Measurements from ENCODE around the gene GAS6. TPM values are rescaled to one million over a fixed set of nuclear protein-coding genes. Genes with fewer than 3 reads are reported as not detected.

The GAS6 gene
- total RNA-seq, 1 donor from 2014 or later: 14.8 TPM

DNA sequence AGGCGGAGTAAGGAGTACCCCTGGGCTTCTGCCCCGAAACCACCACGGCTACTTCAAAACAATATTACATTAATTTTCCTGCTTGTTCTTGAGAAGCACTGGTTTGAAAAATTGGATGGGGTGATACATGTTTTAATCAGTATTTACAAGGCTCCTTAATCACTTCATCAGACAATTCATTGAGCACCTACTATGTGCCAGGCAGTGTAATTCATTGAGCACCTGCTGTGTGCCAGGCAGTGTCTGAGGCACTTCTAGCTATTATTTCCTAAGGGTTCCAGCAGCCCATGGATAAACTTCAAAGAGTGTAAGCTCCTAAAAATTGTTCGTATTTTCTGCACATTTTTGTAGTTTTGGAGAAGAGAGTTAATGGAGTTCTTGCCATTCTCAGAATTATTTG, 1.6 kb upstream of the GAS6 start:
- Mint-ChIP-seq H3K27ac (ENCODE audit: unreplicated experiment) (no peak overlapping the region), H3K4me1 (ENCODE audit: unreplicated experiment) (peaks cover 18% of the 10 kb centered on the region), H3K9me3 (ENCODE audit: unreplicated experiment) (no peaks in the 10 kb centered on the region), H3K27me3 (ENCODE audit: unreplicated experiment) (peaks cover 41% of the 10 kb centered on the region), H3K4me3 (ENCODE audit: unreplicated experiment) (peak overlapping the region; percentile 49), H3K36me3 (ENCODE audit: unreplicated experiment) (no peaks in the 10 kb centered on the region)
- TF ChIP-seq, protein P1, sequence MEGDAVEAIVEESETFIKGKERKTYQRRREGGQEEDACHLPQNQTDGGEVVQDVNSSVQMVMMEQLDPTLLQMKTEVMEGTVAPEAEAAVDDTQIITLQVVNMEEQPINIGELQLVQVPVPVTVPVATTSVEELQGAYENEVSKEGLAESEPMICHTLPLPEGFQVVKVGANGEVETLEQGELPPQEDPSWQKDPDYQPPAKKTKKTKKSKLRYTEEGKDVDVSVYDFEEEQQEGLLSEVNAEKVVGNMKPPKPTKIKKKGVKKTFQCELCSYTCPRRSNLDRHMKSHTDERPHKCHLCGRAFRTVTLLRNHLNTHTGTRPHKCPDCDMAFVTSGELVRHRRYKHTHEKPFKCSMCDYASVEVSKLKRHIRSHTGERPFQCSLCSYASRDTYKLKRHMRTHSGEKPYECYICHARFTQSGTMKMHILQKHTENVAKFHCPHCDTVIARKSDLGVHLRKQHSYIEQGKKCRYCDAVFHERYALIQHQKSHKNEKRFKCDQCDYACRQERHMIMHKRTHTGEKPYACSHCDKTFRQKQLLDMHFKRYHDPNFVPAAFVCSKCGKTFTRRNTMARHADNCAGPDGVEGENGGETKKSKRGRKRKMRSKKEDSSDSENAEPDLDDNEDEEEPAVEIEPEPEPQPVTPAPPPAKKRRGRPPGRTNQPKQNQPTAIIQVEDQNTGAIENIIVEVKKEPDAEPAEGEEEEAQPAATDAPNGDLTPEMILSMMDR (IDR thresholded peaks at IDR 0.05): no peak
- DNase-seq (ENCODE audit: extremely low spot score, unreplicated experiment): peak; percentile 27

DNA sequence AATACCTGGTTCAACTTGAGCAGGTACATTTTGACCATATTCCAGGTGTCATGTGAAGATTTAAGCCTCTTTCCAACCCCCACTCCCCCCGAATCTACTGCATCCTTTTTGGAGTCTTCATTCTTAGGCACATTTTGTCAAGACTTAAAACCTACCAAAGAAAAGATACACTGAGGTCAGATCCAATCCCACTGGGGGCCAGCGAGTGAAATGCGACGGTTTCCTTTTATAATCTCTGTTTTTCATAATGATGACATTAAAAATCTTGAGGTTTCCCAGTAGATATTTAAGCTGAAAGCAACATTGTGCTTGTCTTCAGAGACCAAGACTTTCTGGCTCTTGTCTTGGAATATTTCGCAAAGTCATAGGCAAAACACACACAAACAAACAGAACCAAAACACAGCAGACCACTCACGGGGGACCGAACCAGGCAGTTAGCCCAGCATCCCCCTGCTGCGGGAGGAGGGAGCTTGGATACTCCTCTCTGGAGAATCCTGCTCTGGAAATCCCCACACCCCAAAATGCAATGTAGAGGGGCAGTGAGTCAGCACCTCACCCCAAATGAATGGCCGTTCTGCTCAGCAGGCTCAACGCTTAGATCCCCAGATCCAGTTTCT, 506 bp upstream of the GAS6 start:
- Mint-ChIP-seq H3K4me3 (ENCODE audit: unreplicated experiment) (peak overlapping the region; percentile 69), H3K36me3 (ENCODE audit: unreplicated experiment) (no peaks in the 10 kb centered on the region), H3K27me3 (ENCODE audit: unreplicated experiment) (peaks cover 32% of the 10 kb centered on the region), H3K27ac (ENCODE audit: unreplicated experiment) (no peak overlapping the region), H3K4me1 (ENCODE audit: unreplicated experiment) (peaks cover 21% of the 10 kb centered on the region), H3K9me3 (ENCODE audit: unreplicated experiment) (no peaks in the 10 kb centered on the region)
- TF ChIP-seq, protein P1 (IDR thresholded peaks at IDR 0.05): no peak
- DNase-seq (ENCODE audit: extremely low spot score, unreplicated experiment): peak; percentile 57

GRCh38 chr13:113862931-113863523, 849 bp downstream of the GAS6 start:
- Mint-ChIP-seq H3K27ac (ENCODE audit: unreplicated experiment) (no peak overlapping the region), H3K4me1 (ENCODE audit: unreplicated experiment) (peaks cover 21% of the 10 kb centered on the region), H3K27me3 (ENCODE audit: unreplicated experiment) (peaks cover 20% of the 10 kb centered on the region), H3K9me3 (ENCODE audit: unreplicated experiment) (no peaks in the 10 kb centered on the region), H3K4me3 (ENCODE audit: unreplicated experiment) (peak overlapping the region; percentile 65), H3K36me3 (ENCODE audit: unreplicated experiment) (no peaks in the 10 kb centered on the region)
- DNase-seq (ENCODE audit: extremely low spot score, unreplicated experiment): no peak
- TF ChIP-seq, protein P1 (IDR thresholded peaks at IDR 0.05): no peak

GRCh38 chr13:113862191-113862930, 1.5 kb downstream of the GAS6 start:
- peak; percentile 81 for DNase-seq (ENCODE audit: extremely low spot score, unreplicated experiment)
- Mint-ChIP-seq H3K4me1 (ENCODE audit: unreplicated experiment) (peaks cover 21% of the 10 kb centered on the region), H3K9me3 (ENCODE audit: unreplicated experiment) (no peaks in the 10 kb centered on the region), H3K27me3 (ENCODE audit: unreplicated experiment) (peaks cover 13% of the 10 kb centered on the region), H3K36me3 (ENCODE audit: unreplicated experiment) (no peaks in the 10 kb centered on the region), H3K4me3 (ENCODE audit: unreplicated experiment) (peak overlapping the region; percentile 65), H3K27ac (ENCODE audit: unreplicated experiment) (no peak overlapping the region)
- TF ChIP-seq, protein P1 (IDR thresholded peaks at IDR 0.05): no peak

DNA sequence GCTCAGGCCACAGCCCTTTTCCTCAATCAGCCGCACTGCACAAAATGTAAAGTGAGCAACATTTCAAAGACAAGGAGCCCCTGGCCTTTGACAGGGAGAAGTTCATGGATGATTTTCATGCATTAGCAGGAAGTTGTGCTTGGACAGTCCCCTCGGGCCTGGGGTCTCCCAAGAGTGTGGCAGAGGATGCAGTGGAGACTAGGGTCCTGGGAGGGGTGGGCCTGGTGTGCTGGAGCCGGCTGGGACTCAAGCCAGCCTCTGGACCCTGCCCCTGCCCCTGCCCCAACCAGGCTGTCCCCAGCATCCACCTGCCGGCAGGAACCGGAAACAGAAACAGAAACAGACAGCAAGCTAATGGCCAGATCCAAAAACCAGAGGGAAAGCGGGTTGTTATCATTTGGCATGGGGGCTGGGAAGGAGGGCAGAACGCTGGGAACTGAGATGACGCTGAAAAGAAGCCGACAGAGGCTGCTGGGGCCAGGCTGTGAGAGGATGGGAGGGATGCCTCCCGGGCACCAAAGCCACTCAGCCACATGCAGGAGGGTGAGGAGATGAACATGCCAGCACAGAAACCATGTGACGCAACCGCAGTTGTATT, 2.3 kb downstream of the GAS6 start:
- TF ChIP-seq, protein P1 (IDR thresholded peaks at IDR 0.05): no peak
- no peaks in the 10 kb centered on the region for H3K9me3 Mint-ChIP-seq (ENCODE audit: unreplicated experiment)
- DNase-seq (ENCODE audit: extremely low spot score, unreplicated experiment): peak; percentile 79
- no peak overlapping the region for H3K27ac Mint-ChIP-seq (ENCODE audit: unreplicated experiment)
- peak overlapping the region; percentile 5 for H3K4me3 Mint-ChIP-seq (ENCODE audit: unreplicated experiment)
- peaks cover 28% of the 10 kb centered on the region for H3K4me1 Mint-ChIP-seq (ENCODE audit: unreplicated experiment)
- H3K27me3 Mint-ChIP-seq (ENCODE audit: unreplicated experiment): peaks cover 13% of the 10 kb centered on the region
- H3K36me3 Mint-ChIP-seq (ENCODE audit: unreplicated experiment): no peaks in the 10 kb centered on the region
